NB4 (cell line): ENCODE results near the gene HTRA1.

ENCODE experiments used
- DNase-seq: peaks from one replicate; pipeline ENCODE4 v3.0.0; 2010; ENCODE audit warnings: low read depth
- H3K4me3 ChIP-seq: one replicate; pipeline ENCODE4 v1.5.1; 2011; ENCODE audit warnings: mild to moderate bottlenecking, low read depth, low read length, moderate library complexity
- MYC ChIP-seq: IDR thresholded peaks from 2 replicates; pipeline ENCODE4 v1.6.1; 2011; ENCODE audit warnings: low read depth, low read length
- POLR2A ChIP-seq: IDR thresholded peaks from 2 replicates; pipeline ENCODE4 v1.6.1; 2011; ENCODE audit warnings: mild to moderate bottlenecking; ENCODE audit not compliant: insufficient read length; ENCODE audit errors: extremely low read depth
- TF ChIP-seq, protein P1 (sequence below): IDR thresholded peaks from 2 replicates; pipeline ENCODE4 v1.6.1; 2011; ENCODE audit warnings: low read depth, low read length
- TF ChIP-seq, protein P2 (sequence below): IDR thresholded peaks from one replicate; pipeline ENCODE4 v1.5.1; 2012; ENCODE audit warnings: low read depth, low read length

HTRA1 gene

DNA sequence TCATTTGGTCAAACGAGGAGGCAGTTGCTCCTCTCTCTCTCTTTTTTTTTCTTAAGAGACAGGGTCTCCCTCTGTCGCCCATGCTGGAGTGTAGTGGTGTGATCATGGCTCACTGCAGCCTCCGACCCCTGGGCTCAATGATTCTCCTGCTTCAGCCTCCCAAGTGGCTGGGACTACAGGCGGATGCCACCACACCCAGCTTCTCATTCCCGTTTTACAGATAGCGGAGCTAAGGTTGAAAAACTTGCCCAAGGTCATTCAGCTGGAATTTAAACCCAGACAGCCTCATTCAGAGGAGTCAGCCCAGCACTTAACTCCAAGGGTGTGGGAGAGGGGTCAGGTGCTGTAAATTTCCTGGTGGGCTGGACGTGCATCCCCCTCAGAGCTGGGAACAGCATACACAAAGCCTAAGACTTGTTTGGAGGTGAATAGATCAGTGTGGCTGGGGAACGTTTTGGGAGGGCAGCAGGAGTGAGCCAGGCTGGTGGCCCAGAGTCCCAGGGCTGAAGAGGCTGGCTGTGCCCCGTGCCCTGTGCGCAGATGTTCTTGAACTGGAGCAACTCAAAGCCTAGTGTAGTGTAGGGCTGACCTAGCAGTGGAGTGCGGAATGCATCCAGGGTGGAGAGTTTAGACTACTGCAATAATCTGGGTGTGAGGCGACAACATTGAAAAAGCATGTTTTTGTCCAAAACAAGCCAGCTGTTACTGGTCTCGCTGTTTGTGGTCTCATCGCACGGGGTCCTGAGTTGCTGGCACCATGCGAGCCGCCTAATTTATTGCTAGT, 2.3 kb downstream of the HTRA1 start:
- DNase-seq: no peak
- TF ChIP-seq MYC (no peak), POLR2A (no peak)
- TF ChIP-seq, protein P1, sequence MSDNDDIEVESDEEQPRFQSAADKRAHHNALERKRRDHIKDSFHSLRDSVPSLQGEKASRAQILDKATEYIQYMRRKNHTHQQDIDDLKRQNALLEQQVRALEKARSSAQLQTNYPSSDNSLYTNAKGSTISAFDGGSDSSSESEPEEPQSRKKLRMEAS: no peak
- TF ChIP-seq, protein P2, sequence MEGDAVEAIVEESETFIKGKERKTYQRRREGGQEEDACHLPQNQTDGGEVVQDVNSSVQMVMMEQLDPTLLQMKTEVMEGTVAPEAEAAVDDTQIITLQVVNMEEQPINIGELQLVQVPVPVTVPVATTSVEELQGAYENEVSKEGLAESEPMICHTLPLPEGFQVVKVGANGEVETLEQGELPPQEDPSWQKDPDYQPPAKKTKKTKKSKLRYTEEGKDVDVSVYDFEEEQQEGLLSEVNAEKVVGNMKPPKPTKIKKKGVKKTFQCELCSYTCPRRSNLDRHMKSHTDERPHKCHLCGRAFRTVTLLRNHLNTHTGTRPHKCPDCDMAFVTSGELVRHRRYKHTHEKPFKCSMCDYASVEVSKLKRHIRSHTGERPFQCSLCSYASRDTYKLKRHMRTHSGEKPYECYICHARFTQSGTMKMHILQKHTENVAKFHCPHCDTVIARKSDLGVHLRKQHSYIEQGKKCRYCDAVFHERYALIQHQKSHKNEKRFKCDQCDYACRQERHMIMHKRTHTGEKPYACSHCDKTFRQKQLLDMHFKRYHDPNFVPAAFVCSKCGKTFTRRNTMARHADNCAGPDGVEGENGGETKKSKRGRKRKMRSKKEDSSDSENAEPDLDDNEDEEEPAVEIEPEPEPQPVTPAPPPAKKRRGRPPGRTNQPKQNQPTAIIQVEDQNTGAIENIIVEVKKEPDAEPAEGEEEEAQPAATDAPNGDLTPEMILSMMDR: no peak
- no peak overlapping the region for H3K4me3 ChIP-seq

DNA sequence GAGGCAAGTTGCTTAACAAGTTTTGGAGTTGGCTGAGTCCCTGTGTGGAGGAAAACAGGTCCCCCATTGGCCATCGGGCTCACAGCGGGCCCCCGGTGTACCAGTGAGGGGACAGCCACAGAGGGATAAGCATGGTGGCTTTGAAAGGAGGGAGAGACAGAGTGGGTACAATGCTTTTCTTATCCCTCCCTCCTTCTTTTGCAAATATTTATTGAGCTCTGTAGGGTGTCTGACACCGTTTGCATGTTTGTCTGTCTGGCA, 2.8 kb downstream of the HTRA1 start:
- no peak for DNase-seq
- H3K4me3 ChIP-seq: no peak overlapping the region
- TF ChIP-seq, protein P2: no peak
- TF ChIP-seq POLR2A (no peak), MYC (no peak)
- TF ChIP-seq, protein P1: no peak

DNA sequence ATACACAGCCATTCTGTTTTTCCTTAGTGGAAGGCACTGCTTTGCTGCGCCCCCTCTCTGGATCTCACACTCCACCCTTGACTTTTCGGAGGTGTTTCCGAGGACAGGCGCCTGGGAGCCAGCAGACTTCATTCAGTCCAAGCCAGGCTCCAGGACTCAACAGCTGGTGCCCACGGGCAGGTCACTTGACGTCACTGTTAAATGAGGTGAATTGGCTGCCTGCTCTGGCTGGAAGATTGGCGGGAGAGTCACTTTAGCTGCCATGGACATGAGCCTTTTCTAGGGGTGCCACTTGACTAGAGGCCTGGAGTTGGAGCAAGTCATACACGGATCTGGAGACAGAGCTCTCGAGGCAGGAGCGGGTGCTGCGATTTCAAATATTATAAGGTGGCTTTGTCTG, 3.2 kb downstream of the HTRA1 start:
- TF ChIP-seq, protein P2: no peak
- TF ChIP-seq, protein P1: no peak
- no peak for TF ChIP-seq MYC
- TF ChIP-seq POLR2A: no peak

DNA sequence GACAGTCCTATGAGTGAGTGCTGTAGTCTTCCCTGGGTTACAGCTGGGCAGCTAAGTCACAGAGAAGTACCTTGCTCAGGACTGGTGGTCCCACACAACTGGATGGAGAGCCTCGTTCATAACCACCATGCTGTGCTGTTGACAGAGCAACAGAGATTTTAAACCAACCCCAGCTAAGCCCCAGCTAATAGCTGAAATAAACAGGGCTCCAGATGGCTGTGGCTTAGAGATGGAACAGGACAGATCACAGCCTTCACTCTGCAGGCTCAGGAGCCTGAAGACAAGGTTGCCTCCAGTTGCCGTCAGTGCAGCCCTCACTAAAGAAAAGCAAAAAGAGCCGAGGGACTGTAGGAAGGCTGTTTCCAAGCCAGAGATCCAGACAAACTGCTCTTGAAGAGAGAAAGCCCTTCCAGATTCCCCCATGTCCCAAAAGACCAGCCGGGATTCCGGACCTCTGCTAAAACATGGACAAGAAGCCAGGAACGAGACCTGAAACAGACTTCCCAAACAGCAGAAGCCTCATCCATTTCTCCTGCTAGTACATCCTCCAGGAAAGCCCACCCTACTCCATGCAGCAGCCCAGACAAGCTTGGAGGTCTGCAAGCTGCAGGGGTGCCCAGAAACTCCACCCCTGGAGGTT, 4.2 kb downstream of the HTRA1 start:
- TF ChIP-seq POLR2A: no peak
- TF ChIP-seq, protein P2: no peak
- TF ChIP-seq MYC: no peak
- DNase-seq: no peak

More for the DNA sequence above, 3.2 kb downstream of the HTRA1 start:
- no peak overlapping the region for H3K4me3 ChIP-seq
- no peak for DNase-seq

DNA sequence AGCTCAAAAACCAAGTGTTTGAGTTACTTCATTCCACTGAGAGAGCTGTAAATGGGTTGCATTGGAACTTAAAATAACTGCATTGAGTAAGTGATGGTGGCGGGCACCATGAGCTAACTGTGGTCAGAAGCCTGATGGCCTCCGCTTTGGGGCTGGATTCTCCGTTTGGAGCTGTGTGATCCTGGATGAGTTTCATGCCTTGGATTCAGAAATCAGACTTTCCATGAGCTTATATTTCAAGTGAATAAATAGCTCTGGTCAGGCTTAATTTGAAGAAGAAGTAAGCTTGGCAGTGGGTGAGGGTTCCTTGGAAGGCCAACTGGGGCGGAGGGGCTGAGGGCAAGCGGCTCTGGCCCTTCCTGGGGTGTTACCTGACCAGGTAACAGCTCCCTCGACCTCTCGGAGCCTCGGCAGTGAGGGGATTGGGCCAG, 5.6 kb downstream of the HTRA1 start:
- no peak overlapping the region for H3K4me3 ChIP-seq
- DNase-seq: no peak
- TF ChIP-seq, protein P1: no peak
- TF ChIP-seq, protein P2: no peak

More for the DNA sequence above, 4.2 kb downstream of the HTRA1 start:
- H3K4me3 ChIP-seq: no peak overlapping the region

DNA sequence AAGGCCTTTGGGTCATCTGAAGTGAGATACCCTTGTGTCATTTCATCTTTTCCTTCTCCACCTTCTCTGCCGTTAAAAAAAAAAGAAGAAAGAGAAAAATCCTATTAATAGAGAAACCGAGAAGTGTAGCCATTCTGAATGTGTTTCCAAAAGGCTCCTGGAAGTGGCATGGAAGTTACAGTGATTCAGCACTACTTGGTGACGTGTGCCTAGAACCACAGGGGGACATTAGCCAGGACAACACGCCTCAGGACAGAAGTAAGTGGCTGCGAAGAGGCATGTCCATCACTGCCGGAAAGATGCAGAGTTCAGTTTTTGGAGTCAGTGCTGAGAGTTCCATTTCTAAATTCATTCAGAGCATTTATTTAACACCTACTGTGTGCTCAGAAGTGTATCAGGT, 6.3 kb downstream of the HTRA1 start:
- no peak for DNase-seq
- TF ChIP-seq MYC (no peak), POLR2A (no peak)
- TF ChIP-seq, protein P2: no peak
- TF ChIP-seq, protein P1: no peak
- H3K4me3 ChIP-seq: no peak overlapping the region
